Measurements from ENCODE around the gene DNA2. TPM values are rescaled to one million over a fixed set of nuclear protein-coding genes. Genes with fewer than 3 reads are reported as not detected.

DNA2 gene
- polyA plus RNA-seq, 1 of the 3 experiments (the other 2 are of a cell fraction), result 2.5 TPM

GRCh38 chr10:68516766-68517165, 45.0 kb upstream of the DNA2 start:
- Histone ChIP-seq H3K79me2 (ENCODE audit: insufficient read depth) (peaks cover 20% of the 10 kb centered on the region), H3K9ac (peak overlapping the region; percentile 21; the same call in 1 of the 2 replicates), H3K4me2 (peak overlapping the region; percentile 21; the same call in 1 of the 2 replicates), H3K9me3 (no peaks in the 10 kb centered on the region), H3K4me1 (ENCODE audit: control insufficient read depth in 1 of 2, insufficient read depth in 2 of 2, low read depth in 1 of 2, low read length in 1 of 2) (peaks cover 0 to 8% of the 10 kb centered on the region in 2 experiments; a peak in 2 of 4 replicates), H3K36me3 (replicated peaks in 1 of 2; ENCODE audit: control insufficient read depth in 1 of 2, insufficient read depth in 2 of 2, low read length in 1 of 2) (peaks cover 0 to 5% of the 10 kb centered on the region in 2 experiments), H2AFZ (ENCODE audit: low read depth) (no peak overlapping the region), H3K27ac (ENCODE audit: low read depth in 2 of 2, low read length in 1 of 2) (peak overlapping the region; percentile 29 to 66; a peak in 3 of 4 replicates), H3F3A (replicated peaks; ENCODE audit: insufficient read depth) (peaks cover 20% of the 10 kb centered on the region), H3K27me3 (ENCODE audit: insufficient read depth) (no peaks in the 10 kb centered on the region), H4K20me1 (ENCODE audit: insufficient read depth) (no peaks in the 10 kb centered on the region), H3K9me2 (no peaks in the 10 kb centered on the region), H3K4me3 (ENCODE audit: low read depth in 2 of 2, low read length in 1 of 2) (no peak overlapping the region)
- POLR2A ChIA-PET, result no interaction called here
- 7% methylated on average over 4 of the region's 4 CpGs for WGBS (ENCODE audit: low lambda C conversion rate)
- CTCF ChIA-PET, result no interaction called here
- peak; percentile 51 for DNase-seq
- TF ChIP-seq RFX5 (IDR thresholded peaks at IDR 0.05; ENCODE audit: low read length) (no peak), RCOR1 (IDR thresholded peaks at IDR 0.05; ENCODE audit: low read length) (no peak), TEAD4 (IDR thresholded peaks at IDR 0.05; ENCODE audit: borderline replicate concordance, insufficient read depth) (no peak), FOSL2 (IDR thresholded peaks at IDR 0.05; ENCODE audit: borderline replicate concordance, low read depth) (peak; percentile 41; the same call in 1 of the 2 replicates), YY1 (IDR thresholded peaks at IDR 0.05; ENCODE audit: low read depth) (no peak), REST (IDR thresholded peaks at IDR 0.05; ENCODE audit: low read depth, low read length) (no peak), PBX3 (IDR thresholded peaks at IDR 0.05) (0 out of 2 replicates have a peak, but pooled peaks have one; percentile 14), ZBTB33 (IDR thresholded peaks at IDR 0.05; ENCODE audit: borderline replicate concordance, low read depth) (no peak), POLR2AphosphoS5 (IDR thresholded peaks at IDR 0.05; ENCODE audit: low read depth, low read length) (peak; percentile 45; the same call in 1 of the 2 replicates), EZH2phosphoT487 (IDR thresholded peaks at IDR 0.05; ENCODE audit: borderline replicate concordance, low read depth) (no peak), NRF1 (IDR thresholded peaks at IDR 0.05; ENCODE audit: low read depth, low read length) (no peak), FOXJ3 (CRISPR knock-in tag; IDR thresholded peaks at IDR 0.05) (no peak), JUND (IDR thresholded peaks at IDR 0.05) (peak; percentile 44), GABPA (IDR thresholded peaks at IDR 0.05; ENCODE audit: low read depth) (no peak), GATA2 (CRISPR knock-in tag; IDR thresholded peaks at IDR 0.05) (no peak), USF1 (IDR thresholded peaks at IDR 0.05; ENCODE audit: borderline replicate concordance, low read depth) (no peak), RAD21 (IDR thresholded peaks at IDR 0.05; ENCODE audit: low read length) (no peak), MEF2A (IDR thresholded peaks at IDR 0.05; ENCODE audit: borderline replicate concordance, low read depth) (no peak), CHD2 (IDR thresholded peaks at IDR 0.05; ENCODE audit: low read length, partially characterized antibody) (no peak), TCF12 (IDR thresholded peaks at IDR 0.05) (peak; percentile 91), RXRA (IDR thresholded peaks at IDR 0.05; ENCODE audit: borderline replicate concordance, low read depth) (peak; percentile 24; the same call in 1 of the 2 replicates), FOXM1 (IDR thresholded peaks at IDR 0.05; ENCODE audit: low read depth) (no peak), EP300 (IDR thresholded peaks at IDR 0.05; ENCODE audit: borderline replicate concordance in 1 of 2, low read depth in 1 of 2, low read length in 1 of 2) (peak in 1 of 2 experiments; percentile 58; a peak in 1 of 4 replicates), SIN3A (IDR thresholded peaks at IDR 0.05; ENCODE audit: borderline replicate concordance, low read depth, low read length) (no peak), CTCF (IDR thresholded peaks at IDR 0.05) (no peak)
